WTC11 (cell line): ENCODE results near the gene AMACR.

Source experiments
- JUN ChIP-seq: sonication (generic); formaldehyde crosslinking; IDR thresholded peaks from 2 replicates; pipeline ENCODE4 v1.8.0; 2023; ENCODE audit warnings: mild to moderate bottlenecking, missing genetic modification reagents
- MYBL2 ChIP-seq: sonication (generic); formaldehyde crosslinking; IDR thresholded peaks from 2 replicates; pipeline ENCODE4 v1.8.1; 2023; ENCODE audit warnings: mild to moderate bottlenecking, moderate library complexity, missing genetic modification reagents
- NFYB ChIP-seq: sonication (generic); formaldehyde crosslinking; conservative IDR thresholded peaks from 2 replicates; pipeline ENCODE4 v1.8.0; 2022; ENCODE audit warnings: low read depth, missing genetic modification reagents
- SP1 ChIP-seq: sonication (generic); formaldehyde crosslinking; conservative IDR thresholded peaks from 2 replicates; pipeline ENCODE4 v1.8.1; 2022; ENCODE audit warnings: missing genetic modification reagents
- TCF7 ChIP-seq: sonication (generic); formaldehyde crosslinking; IDR thresholded peaks from 2 replicates; pipeline ENCODE4 v1.8.0; 2022; ENCODE audit warnings: mild to moderate bottlenecking, low read depth, missing genetic modification reagents, moderate library complexity
- TP53 ChIP-seq: sonication (generic); formaldehyde crosslinking; IDR thresholded peaks from 2 replicates; pipeline ENCODE4 v1.8.1; 2023; ENCODE audit warnings: mild to moderate bottlenecking, missing genetic modification reagents
- ZBTB21 ChIP-seq: sonication (generic); formaldehyde crosslinking; IDR thresholded peaks from 2 replicates; pipeline ENCODE4 v1.8.1; 2023; ENCODE audit warnings: mild to moderate bottlenecking, missing genetic modification reagents, borderline replicate concordance
- ZNF121 ChIP-seq: sonication (generic); formaldehyde crosslinking; IDR thresholded peaks from 2 replicates; pipeline ENCODE4 v1.8.0; 2023; ENCODE audit warnings: missing genetic modification reagents
- ZNF263 ChIP-seq: sonication (generic); formaldehyde crosslinking; IDR thresholded peaks from 2 replicates; pipeline ENCODE4 v1.8.1; 2022; ENCODE audit warnings: low read depth, mild to moderate bottlenecking, moderate library complexity, missing genetic modification reagents
- TF ChIP-seq, protein P1 (sequence below): fragments of 200-600 bp; IDR thresholded peaks from 2 replicates; pipeline ENCODE4 v1.8.0; 2022; ENCODE audit warnings: antibody characterized with exemption
- TF ChIP-seq, protein P2 (sequence below): sonication (generic); formaldehyde crosslinking; IDR thresholded peaks from 2 replicates; pipeline ENCODE4 v1.8.0; 2022; ENCODE audit warnings: mild to moderate bottlenecking, missing genetic modification reagents
- TF ChIP-seq, protein P3 (sequence below): sonication (generic); formaldehyde crosslinking; IDR thresholded peaks from 2 replicates; pipeline ENCODE4 v1.8.1; 2022; ENCODE audit warnings: low read depth, missing genetic modification reagents, borderline replicate concordance
- TF ChIP-seq, protein P4 (sequence below): sonication (generic); formaldehyde crosslinking; IDR thresholded peaks from 2 replicates; pipeline ENCODE4 v1.8.1; 2022; ENCODE audit warnings: mild to moderate bottlenecking, moderate library complexity, missing genetic modification reagents

GRCh38 chr5:33985447-33985846, 22.4 kb downstream of the AMACR start:
- TF ChIP-seq, protein P1, sequence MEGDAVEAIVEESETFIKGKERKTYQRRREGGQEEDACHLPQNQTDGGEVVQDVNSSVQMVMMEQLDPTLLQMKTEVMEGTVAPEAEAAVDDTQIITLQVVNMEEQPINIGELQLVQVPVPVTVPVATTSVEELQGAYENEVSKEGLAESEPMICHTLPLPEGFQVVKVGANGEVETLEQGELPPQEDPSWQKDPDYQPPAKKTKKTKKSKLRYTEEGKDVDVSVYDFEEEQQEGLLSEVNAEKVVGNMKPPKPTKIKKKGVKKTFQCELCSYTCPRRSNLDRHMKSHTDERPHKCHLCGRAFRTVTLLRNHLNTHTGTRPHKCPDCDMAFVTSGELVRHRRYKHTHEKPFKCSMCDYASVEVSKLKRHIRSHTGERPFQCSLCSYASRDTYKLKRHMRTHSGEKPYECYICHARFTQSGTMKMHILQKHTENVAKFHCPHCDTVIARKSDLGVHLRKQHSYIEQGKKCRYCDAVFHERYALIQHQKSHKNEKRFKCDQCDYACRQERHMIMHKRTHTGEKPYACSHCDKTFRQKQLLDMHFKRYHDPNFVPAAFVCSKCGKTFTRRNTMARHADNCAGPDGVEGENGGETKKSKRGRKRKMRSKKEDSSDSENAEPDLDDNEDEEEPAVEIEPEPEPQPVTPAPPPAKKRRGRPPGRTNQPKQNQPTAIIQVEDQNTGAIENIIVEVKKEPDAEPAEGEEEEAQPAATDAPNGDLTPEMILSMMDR, result no peak
- TF ChIP-seq, protein P2, sequence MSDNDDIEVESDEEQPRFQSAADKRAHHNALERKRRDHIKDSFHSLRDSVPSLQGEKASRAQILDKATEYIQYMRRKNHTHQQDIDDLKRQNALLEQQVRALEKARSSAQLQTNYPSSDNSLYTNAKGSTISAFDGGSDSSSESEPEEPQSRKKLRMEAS (CRISPR knock-in tag), result no peak
- TF ChIP-seq ZNF121 (no peak), ZNF263 (CRISPR knock-in tag) (no peak), TCF7 (CRISPR knock-in tag) (no peak), JUN (CRISPR knock-in tag) (no peak), ZBTB21 (no peak), TP53 (CRISPR knock-in tag) (no peak), SP1 (CRISPR knock-in tag) (no peak), MYBL2 (no peak), NFYB (CRISPR knock-in tag) (no peak)
- TF ChIP-seq, protein P3, sequence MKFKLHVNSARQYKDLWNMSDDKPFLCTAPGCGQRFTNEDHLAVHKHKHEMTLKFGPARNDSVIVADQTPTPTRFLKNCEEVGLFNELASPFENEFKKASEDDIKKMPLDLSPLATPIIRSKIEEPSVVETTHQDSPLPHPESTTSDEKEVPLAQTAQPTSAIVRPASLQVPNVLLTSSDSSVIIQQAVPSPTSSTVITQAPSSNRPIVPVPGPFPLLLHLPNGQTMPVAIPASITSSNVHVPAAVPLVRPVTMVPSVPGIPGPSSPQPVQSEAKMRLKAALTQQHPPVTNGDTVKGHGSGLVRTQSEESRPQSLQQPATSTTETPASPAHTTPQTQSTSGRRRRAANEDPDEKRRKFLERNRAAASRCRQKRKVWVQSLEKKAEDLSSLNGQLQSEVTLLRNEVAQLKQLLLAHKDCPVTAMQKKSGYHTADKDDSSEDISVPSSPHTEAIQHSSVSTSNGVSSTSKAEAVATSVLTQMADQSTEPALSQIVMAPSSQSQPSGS (CRISPR knock-in tag), result no peak
- TF ChIP-seq, protein P4, sequence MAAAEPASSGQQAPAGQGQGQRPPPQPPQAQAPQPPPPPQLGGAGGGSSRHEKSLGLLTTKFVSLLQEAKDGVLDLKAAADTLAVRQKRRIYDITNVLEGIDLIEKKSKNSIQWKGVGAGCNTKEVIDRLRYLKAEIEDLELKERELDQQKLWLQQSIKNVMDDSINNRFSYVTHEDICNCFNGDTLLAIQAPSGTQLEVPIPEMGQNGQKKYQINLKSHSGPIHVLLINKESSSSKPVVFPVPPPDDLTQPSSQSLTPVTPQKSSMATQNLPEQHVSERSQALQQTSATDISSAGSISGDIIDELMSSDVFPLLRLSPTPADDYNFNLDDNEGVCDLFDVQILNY (CRISPR knock-in tag), result no peak
